Prostate gland (tissue), 2 donors: ENCODE measurements around the gene ZNF512B.

Source experiments
- CTCF ChIP-seq, 4 experiments: fragments of 200-600 bp in 2 of 4; fragments of 450-650 bp in 2 of 4; sonication (generic) in 2 of 4; IDR thresholded peaks; 1 replicate in 3 of 4; 2 replicates in 1 of 4; pipeline ENCODE4 v1.5.1; 2016 to 2019; ENCODE audit warnings: antibody characterized with exemption in 4 of 4, mild to moderate bottlenecking in 2 of 4, moderate library complexity in 2 of 4
- POLR2A ChIP-seq: fragments of 450-650 bp; IDR thresholded peaks from one replicate; pipeline ENCODE4 v1.6.1; 2016; ENCODE audit warnings: antibody characterized with exemption, mild to moderate bottlenecking
- POLR2AphosphoS5 ChIP-seq: sonication (generic); formaldehyde crosslinking; IDR thresholded peaks from one replicate; pipeline ENCODE4 v1.6.1; 2017; ENCODE audit warnings: antibody characterized with exemption

- no peak for TF ChIP-seq CTCF (IDR thresholded peaks at IDR 0.05)
- TF ChIP-seq POLR2A = no peak
- no peak for TF ChIP-seq POLR2AphosphoS5
Measured at GRCh38 chr20:63979229-63979556, 9.5 kb upstream of the ZNF512B start.
